ENCODE data around the gene CCDC24.

Gene CCDC24

DNA sequence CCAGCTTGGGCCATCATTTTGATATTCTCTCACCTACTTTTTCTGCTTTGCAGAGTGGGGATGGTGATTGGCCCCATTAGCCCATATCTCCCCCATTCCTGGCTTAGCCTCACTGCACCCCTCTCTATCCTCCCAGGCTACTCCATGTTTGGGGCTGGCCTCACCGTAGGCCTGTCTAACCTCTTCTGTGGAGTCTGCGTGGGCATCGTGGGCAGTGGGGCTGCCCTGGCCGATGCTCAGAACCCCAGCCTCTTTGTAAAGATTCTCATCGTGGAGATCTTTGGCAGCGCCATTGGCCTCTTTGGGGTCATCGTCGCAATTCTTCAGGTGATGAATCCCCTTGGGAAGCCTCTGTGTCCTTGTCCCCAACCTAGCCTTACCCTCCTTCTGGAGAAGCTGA lies 14.5 kb upstream of the CCDC24 start:
- in situ Hi-C loops (cut with HindIII; ENCODE audit: low pct_ligation_motif_present, low sequenced_read_pairs) = no loop called here
- H3K27ac ChIP-seq = no peak overlapping the region

DNA sequence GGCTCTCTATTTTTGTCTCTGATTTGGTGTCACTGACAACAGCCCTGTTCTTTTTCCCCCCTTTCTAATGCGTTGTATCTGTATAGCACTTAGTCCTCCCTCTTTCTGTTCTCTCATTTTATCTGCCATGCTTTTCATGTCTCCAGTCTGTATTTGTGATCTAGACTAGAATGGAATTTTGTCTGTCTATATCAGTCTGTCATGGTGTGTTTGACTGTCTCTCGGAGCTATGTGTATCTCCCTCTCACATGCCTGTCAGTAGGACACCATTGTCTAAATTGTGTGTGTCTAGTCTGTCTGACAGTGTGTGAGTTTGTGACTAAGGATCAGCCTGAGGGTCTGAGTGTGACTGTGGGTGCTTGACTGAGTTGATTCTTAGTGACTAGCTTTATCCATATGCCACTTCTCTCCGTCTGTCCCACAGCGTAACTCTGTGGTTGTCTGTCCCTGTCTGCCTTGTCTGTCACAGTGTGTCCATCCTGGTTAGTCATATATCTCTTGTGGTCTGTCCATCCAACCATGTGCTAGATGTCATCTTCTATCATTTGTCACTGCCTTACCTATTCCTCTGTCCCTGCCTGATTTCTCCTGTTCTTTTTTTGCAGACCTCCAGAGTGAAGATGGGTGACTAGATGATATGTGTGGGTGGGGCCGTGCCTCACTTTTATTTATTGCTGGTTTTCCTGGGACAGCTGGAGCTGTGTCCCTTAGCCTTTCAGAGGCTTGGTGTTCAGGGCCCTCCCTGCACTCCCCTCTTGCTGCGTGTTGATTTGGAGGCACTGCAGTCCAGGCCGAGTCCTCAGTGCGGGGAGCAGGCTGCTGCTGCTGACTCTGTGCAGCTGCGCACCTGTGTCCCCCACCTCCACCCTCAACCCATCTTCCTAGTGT lies 13.8 kb upstream of the CCDC24 start:
- no peak overlapping the region for H3K4me3 ChIP-seq (ENCODE audit: low read depth, low read length)
- H3K27ac ChIP-seq = no peak overlapping the region
- in situ Hi-C loops (cut with HindIII; ENCODE audit: low pct_ligation_motif_present, low sequenced_read_pairs) = no loop called here

More for the DNA sequence above, 14.5 kb upstream of the CCDC24 start:
- TF ChIP-seq, protein P1, sequence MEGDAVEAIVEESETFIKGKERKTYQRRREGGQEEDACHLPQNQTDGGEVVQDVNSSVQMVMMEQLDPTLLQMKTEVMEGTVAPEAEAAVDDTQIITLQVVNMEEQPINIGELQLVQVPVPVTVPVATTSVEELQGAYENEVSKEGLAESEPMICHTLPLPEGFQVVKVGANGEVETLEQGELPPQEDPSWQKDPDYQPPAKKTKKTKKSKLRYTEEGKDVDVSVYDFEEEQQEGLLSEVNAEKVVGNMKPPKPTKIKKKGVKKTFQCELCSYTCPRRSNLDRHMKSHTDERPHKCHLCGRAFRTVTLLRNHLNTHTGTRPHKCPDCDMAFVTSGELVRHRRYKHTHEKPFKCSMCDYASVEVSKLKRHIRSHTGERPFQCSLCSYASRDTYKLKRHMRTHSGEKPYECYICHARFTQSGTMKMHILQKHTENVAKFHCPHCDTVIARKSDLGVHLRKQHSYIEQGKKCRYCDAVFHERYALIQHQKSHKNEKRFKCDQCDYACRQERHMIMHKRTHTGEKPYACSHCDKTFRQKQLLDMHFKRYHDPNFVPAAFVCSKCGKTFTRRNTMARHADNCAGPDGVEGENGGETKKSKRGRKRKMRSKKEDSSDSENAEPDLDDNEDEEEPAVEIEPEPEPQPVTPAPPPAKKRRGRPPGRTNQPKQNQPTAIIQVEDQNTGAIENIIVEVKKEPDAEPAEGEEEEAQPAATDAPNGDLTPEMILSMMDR (IDR thresholded peaks at IDR 0.05; ENCODE audit: low read depth, low read length, missing control alignments) = no peak
- no peak for DNase-seq
- Histone ChIP-seq H3K4me3 (ENCODE audit: low read depth, low read length) (no peak overlapping the region), H3K27me3 (replicated peaks) (no peaks in the 10 kb centered on the region), H3K36me3 (replicated peaks) (peaks cover 23% of the 10 kb centered on the region)

DNA sequence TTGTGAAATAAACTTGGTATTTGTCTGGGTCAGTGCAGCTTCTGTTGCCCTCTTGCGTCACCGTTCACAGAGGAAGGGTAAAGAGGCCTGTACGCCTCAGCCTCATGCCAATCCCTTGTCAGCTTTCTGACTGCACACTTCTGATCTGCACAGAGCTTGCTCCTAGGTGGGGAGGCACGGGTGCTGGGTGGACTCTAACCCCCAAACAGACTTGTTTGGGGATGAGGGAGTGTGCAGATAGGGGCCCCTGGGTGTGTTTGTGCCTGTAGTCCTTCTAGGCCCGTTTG lies 13.2 kb upstream of the CCDC24 start:
- Histone ChIP-seq H3K36me3 (replicated peaks) (peaks cover 21% of the 10 kb centered on the region), H3K27me3 (replicated peaks) (no peaks in the 10 kb centered on the region), H3K27ac (no peak overlapping the region), H3K4me3 (ENCODE audit: low read depth, low read length) (peak overlapping the region; percentile 72)
- no peak for DNase-seq
- TF ChIP-seq, protein P1 (IDR thresholded peaks at IDR 0.05; ENCODE audit: low read depth, low read length, missing control alignments) = no peak
- in situ Hi-C loops (cut with HindIII; ENCODE audit: low pct_ligation_motif_present, low sequenced_read_pairs) = no loop called here

More for the DNA sequence above, 13.8 kb upstream of the CCDC24 start:
- Histone ChIP-seq H3K27me3 (replicated peaks) (no peaks in the 10 kb centered on the region), H3K36me3 (replicated peaks) (peaks cover 21% of the 10 kb centered on the region)
- DNase-seq = no peak
- TF ChIP-seq, protein P1 (IDR thresholded peaks at IDR 0.05; ENCODE audit: low read depth, low read length, missing control alignments) = no peak

DNA sequence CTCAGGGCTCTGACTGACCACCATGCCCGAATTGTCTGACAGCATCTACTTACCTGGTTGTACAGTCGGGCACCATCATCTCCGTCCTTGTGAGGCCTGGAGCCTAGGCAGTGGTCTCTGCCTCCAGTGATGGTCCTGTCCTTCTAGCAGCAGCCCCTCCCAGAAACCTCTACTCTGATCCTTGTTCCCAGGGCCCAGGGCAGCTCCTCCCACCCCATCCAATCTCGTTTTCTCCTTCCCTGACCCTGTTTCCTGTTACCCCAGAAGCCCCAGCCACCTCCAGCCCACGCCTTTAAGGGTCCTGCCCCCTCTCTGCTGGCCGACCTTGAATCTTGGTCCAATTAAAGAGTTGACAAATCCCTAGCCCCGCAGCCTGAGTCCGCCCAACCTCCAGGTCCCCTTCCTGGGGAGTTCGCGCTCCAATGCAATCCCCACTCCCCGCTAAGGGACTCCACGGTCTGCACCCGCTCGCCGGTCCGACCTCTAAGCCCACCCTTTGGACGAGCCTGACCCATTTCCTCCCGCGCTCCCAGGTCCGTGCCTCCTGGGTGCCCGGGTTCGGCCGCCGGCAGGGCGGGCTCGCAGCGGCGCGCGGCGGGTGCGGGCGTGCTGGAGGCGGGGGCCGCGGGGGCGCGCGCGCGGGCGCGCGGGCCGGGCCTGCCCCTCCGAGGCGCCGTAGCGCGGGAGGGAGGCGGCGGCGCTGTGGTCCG lies 12.7 kb upstream of the CCDC24 start, which contains the start of gene B4GALT2:
Gene B4GALT2, plus strand, starts transcription at position 660 of the 710 bp plus-strand sequence. CDS start 1,951 bp downstream, outside the sequence.
- TF ChIP-seq, protein P1 (IDR thresholded peaks at IDR 0.05; ENCODE audit: low read depth, low read length, missing control alignments) = no peak
- no peaks in the 10 kb centered on the region for H3K27me3 ChIP-seq (replicated peaks)
- H3K4me3 ChIP-seq (ENCODE audit: low read depth, low read length) = peak within 1 kb of the TSS; percentile 72
- in situ Hi-C loops (cut with HindIII; ENCODE audit: low pct_ligation_motif_present, low sequenced_read_pairs) = no loop called here
- peak within 1 kb of the TSS; percentile 32 for H3K27ac ChIP-seq
- no peak for DNase-seq
- peaks cover 21% of the 10 kb centered on the region for H3K36me3 ChIP-seq (replicated peaks)

DNA sequence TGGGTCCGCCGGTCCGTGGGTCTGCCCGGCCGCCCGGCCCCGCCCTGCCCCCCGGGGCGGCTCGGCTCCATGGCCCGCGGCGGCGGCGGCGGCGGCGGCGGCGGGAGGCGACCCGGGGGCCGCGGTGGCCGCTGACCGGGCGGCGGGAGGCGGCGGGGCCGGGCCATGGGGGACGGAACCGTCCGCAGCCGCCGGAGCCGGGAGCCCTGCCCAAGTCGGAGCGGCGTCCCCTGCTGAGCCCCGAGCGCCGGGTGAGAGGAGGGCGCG lies 12.2 kb upstream of the CCDC24 start:
- TF ChIP-seq, protein P1 (IDR thresholded peaks at IDR 0.05; ENCODE audit: low read depth, low read length, missing control alignments) = no peak
- peak overlapping the region; percentile 32 for H3K27ac ChIP-seq
- in situ Hi-C loops (cut with HindIII; ENCODE audit: low pct_ligation_motif_present, low sequenced_read_pairs) = no loop called here
- peaks cover 21% of the 10 kb centered on the region for H3K36me3 ChIP-seq (replicated peaks)
- H3K4me3 ChIP-seq (ENCODE audit: low read depth, low read length) = peak overlapping the region; percentile 72
- H3K27me3 ChIP-seq (replicated peaks) = no peaks in the 10 kb centered on the region
- DNase-seq = no peak
